NT2/D1 (cell line): ENCODE results near the gene ODC1.

ENCODE experiments used
- SUZ12 ChIP-seq: IDR thresholded peaks from 2 replicates; pipeline ENCODE4 v1.6.1; 2011; ENCODE audit not compliant: insufficient read length, insufficient read depth; ENCODE audit errors: extremely low read depth
- YY1 ChIP-seq: IDR thresholded peaks from 2 replicates; pipeline ENCODE4 v1.6.1; 2011; ENCODE audit not compliant: insufficient read length, insufficient read depth
- ZNF274 ChIP-seq: IDR thresholded peaks from 2 replicates; pipeline ENCODE4 v1.6.1; 2011; ENCODE audit warnings: mild to moderate bottlenecking, low read depth, low read length

DNA sequence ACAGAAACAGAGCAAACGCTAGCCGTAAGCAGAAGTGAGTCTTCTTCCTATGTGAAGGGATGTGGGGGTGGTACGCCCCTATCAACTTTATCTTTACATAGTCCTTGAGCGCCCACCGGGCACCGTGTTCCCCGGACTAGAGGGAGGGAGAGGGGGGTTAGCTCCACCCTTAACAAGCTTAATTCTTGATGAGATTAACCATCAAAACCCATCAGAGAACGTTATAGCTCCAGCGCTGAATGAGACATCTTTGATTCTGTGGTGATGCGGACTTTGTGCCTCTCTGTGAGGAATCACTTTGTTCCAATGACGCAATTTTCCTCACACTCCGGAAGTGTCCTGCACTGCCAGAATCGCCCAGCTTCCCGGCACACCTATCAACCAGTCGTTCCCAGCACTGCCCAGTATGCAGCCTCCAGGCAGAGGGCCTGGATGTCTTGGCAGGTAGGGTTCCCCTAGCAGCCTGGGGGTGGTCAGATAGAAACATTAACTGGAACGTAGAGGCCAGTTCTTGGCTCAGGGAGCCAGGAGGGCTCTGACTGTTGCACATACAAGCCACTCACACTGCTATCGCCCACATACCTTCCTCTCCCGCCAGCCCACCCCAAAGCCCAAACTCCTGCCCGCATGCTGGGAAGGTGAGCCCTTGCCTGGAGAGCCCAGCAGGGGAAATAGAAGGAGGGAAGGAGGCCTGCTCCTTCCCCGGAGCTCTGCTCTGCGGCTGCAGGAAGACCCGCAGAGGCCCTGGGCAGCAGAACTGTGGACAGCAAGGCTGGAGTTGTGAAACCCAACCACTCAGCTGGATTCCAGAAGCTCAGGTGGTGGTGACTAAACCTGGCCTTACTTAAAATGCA lies 1.9 kb upstream of the ODC1 start:
- no peak for TF ChIP-seq ZNF274
- no peak for TF ChIP-seq YY1
- TF ChIP-seq SUZ12, result no peak
